OCI-LY7 (cell line): ENCODE results near the gene FRMD3.

ENCODE experiments used
- EZH2phosphoT487 ChIP-seq: fragments of 200-600 bp; sonication (generic); IDR thresholded peaks from 2 replicates; pipeline ENCODE4 v1.6.1; 2018; ENCODE audit warnings: low read depth, borderline replicate concordance, mild to moderate bottlenecking, mixed run types, antibody characterized with exemption, low read length, moderate library complexity, mixed read lengths
- TF ChIP-seq, protein P1 (sequence below): fragments of 200-600 bp; sonication (generic); conservative IDR thresholded peaks from 2 replicates; pipeline ENCODE4 v1.5.1; 2014; ENCODE audit warnings: mild to moderate bottlenecking, antibody characterized with exemption, low read length, moderate library complexity, mixed read lengths

DNA sequence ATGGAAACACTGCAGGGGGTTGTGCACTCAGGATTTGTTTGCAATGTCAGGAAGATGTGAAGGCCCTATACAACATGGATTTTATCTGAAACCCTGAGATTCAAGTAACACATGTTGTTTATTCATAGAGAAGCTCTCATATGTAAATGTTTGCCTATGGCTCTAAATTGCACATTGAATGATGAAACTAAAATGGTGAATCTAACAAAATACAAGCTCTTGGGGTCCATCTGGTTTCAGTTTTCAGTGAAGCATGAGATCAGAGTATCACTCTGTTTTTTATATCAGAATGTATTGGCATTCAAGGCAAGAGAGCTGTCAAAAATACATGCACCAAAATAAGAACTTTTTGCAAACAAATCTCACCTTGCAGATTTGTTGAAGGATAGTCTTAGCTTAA, 19.6 kb upstream of the FRMD3 start:
- TF ChIP-seq, protein P1, sequence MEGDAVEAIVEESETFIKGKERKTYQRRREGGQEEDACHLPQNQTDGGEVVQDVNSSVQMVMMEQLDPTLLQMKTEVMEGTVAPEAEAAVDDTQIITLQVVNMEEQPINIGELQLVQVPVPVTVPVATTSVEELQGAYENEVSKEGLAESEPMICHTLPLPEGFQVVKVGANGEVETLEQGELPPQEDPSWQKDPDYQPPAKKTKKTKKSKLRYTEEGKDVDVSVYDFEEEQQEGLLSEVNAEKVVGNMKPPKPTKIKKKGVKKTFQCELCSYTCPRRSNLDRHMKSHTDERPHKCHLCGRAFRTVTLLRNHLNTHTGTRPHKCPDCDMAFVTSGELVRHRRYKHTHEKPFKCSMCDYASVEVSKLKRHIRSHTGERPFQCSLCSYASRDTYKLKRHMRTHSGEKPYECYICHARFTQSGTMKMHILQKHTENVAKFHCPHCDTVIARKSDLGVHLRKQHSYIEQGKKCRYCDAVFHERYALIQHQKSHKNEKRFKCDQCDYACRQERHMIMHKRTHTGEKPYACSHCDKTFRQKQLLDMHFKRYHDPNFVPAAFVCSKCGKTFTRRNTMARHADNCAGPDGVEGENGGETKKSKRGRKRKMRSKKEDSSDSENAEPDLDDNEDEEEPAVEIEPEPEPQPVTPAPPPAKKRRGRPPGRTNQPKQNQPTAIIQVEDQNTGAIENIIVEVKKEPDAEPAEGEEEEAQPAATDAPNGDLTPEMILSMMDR, result no peak
- TF ChIP-seq EZH2phosphoT487, result no peak
